ENCODE results near the gene RBBP7.

- TF ChIP-seq CTCF (IDR thresholded peaks at IDR 0.05): no peak
- TF ChIP-seq POLR2A (IDR thresholded peaks at IDR 0.05): no peak
Measured at GRCh38 chrX:16869393-16870094, 618 bp downstream of the RBBP7 start.
